Stimulated activated CD4-positive, alpha-beta T cell treated with anti-CD3 and anti-CD28 coated beads, Interleukin-4, amount 100 ng/mL, for 48 hours (primary cell): ENCODE measurements around the gene ABCB11.

Experiments used
- DNase-seq, 2 donors: peaks; one replicate each; pipeline ENCODE4 v3.0.0-alpha.2; 2020; ENCODE audit warnings: low read depth in 2 of 2

Gene ABCB11

GRCh38 chr2:168974428-168974827 lies 56.7 kb downstream of the ABCB11 start:
- DNase-seq: no peak

DNA sequence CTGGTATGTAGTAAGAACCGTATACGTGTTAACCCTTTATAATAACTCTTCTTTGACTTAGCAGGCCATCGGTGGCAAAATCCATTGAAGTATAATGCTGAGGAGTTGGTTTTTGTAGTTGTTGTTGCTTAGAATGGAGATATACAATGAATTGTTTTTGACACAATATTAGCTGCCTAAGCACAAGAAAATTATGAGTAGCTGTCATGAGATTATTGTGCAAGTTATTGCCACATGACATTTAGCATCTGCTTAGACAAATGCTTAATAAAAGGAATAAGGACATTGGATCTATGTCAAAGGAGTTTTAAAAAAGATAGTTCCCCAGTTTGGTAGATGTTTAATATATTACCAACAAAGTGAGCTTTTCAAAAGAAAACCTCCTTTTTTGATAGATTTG lies 59.9 kb downstream of the ABCB11 start:
- DNase-seq: no peak

GRCh38 chr2:168970711-168971233 lies 60.4 kb downstream of the ABCB11 start:
- no peak for DNase-seq

GRCh38 chr2:168969865-168970264 lies 61.3 kb downstream of the ABCB11 start:
- DNase-seq: no peak

- DNase-seq: no peak
Observed at GRCh38 chr2:168968342-168968741, 62.8 kb downstream of the ABCB11 start.

DNA sequence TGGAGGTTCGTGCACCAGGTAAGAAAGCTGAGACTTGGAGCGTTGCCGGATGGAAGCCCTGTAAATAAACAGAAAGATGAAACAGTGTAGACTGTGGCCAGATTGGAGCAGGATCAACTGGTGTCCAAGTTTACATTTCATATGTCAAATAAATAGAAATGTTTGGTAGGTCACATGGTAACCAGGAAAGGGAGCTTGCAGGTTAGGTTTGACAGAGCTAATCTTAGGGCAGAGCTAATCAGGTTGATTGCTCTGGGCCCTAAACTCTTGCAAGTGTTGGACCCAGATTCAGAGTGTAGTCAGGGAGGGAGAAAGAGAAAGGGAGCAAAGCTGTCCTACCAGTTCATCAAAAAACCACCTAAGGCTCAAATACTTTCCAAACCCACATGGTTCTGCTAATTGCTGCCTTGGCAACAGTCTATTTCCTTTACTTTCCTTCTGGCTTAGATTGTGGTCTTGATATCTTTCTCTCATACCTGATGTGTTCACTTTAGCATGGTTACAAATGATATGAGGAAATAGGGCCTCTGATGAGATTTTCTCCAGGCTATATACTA lies 66.8 kb downstream of the ABCB11 start:
- no peak for DNase-seq

DNA sequence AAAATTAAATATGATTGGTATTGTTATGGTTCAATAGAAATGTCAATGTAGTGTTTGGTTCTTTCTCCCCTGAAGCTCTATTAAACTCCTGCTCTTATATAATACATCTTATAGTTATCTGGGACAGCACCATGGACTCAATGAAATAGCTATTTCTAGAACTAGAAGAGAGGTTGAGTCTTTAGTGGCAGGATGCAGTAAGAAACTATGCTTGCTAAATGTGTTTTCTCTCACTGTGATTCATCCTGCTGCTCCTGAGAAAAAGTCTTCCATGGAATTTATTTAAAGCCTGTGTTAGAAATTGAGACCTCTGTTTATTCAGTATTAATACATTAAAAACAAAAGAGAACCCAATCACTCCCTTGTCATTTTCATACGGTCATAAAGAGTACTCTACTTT lies 68.5 kb downstream of the ABCB11 start:
- no peak for DNase-seq

GRCh38 chr2:168961450-168962229 lies 69.5 kb downstream of the ABCB11 start:
- DNase-seq: peak in 1 of 2 donors; percentile 12

GRCh38 chr2:168956392-168956791 lies 74.7 kb downstream of the ABCB11 start:
- DNase-seq: no peak

DNA sequence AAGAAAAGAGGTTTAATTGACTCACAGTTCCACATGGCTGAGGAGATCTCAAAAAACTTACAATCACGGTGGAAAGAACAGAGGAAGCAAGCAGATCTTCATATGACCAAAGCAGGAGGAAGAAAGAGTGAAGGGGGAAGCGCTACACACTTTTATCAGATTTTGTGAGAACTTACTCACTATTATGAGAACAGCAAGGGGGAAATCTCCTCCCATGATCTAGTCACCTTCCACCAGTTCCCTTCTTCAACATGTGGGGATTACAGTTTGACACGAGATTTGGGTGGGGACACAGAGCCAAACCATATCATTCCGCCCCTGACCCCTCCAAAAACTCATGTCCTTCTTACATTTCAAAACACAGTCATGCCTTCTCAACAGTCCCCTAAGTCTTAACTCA lies 75.8 kb downstream of the ABCB11 start:
- DNase-seq: no peak

DNA sequence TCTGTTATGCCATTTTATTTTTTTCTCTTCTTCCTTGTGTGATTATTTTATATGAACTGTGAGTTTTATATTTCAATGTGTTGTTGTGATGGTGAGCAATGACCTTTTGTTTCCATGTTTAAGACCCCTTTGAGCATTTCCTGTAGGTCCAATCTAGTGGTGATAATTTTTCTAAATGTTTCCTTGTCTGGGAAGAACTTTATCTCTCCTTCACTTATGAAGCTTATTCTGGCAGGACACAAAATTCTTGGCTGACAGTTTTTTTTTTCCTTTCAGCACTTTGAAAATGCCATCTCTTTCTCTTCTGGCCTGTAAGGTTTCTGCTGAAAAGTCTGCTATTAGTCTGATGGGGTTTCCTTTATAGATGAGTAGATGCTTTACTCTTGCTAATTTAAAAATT lies 76.9 kb downstream of the ABCB11 start:
- DNase-seq: no peak

DNA sequence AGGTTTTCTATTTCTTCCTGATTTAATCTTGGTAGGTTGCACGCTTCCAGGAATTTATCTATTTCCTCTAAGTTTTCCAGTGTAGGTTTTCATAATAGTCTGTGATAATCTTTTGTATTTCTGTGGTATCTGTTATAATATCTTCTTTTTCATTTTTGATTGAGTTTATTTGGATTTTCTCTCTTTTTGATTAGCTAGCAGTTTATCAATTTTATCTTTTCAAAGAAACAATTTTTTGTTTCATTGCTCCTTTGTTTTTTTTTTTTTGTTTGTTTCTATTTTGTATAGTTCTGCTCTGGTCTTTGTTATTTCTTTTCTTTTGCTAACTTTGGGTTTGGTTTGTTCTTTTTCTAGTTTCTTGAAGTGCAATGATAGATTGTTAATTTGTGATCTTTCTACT lies 78.7 kb downstream of the ABCB11 start:
- no peak for DNase-seq

GRCh38 chr2:168951871-168952270 lies 79.3 kb downstream of the ABCB11 start:
- no peak for DNase-seq

GRCh38 chr2:168949324-168949723 lies 81.8 kb downstream of the ABCB11 start:
- DNase-seq: no peak

GRCh38 chr2:168948621-168949212 lies 82.4 kb downstream of the ABCB11 start:
- no peak for DNase-seq

DNA sequence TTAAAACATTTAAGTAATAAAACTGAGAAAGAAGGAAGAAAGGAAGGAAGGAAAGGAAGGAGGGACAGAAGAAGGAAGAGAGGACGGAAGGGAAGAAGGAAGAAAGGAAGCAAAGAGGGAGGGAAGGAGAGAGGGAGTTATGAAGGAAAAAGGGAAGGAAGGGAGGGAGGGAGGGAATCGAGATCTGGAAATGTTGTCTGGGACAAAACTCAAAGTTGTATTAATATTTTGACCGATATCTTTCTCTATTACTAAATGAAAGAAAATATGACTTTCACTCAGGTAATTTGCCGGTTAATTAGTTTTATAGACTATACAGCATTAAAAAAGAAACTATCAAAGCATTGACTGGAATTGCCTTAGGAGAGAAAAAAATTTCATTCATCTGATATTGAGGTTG lies 85.6 kb downstream of the ABCB11 start:
- DNase-seq: no peak

- DNase-seq: no peak
Observed at GRCh38 chr2:168944065-168944464, 87.1 kb downstream of the ABCB11 start.

- no peak for DNase-seq
Observed at GRCh38 chr2:168941297-168941696, 89.8 kb downstream of the ABCB11 start.

- DNase-seq: no peak
Observed at GRCh38 chr2:168939918-168940317, 91.2 kb downstream of the ABCB11 start.

- DNase-seq: no peak
Observed at GRCh38 chr2:168939061-168939460, 92.1 kb downstream of the ABCB11 start.

DNA sequence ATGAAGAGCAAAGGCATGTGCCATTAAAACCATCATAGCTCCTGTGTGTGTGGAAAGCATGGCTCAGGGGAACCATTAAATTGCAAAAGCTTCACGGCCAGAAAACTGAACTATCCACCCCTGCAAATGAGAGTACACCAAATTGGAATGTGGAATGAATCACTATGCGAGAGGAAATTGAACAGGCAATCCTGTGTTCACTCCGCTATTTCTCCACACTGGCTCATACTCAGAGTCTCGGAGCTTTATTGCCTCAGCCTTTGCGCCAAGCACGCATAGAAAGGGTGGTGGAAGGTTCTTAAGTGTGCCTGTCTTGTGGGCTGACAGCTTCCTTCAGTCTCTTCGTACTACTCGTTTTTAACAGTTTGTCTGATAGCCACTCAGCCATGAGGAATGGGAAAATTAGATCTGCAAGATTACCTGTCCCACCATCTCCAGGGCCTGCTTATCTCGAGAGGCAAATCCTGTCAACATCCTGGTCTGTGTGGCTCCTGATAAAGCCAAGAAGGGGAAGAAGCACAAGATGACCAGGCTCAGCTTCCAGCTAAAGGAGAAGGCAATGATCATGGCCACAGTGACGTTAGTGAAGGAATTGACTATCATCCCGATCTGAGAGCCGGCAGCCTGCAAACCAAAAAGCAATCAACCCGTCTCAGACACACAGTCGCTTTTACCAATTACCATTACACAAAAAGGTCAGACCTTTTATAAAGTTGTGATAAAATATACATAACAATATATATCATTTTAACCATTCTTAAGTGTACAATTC lies 95.1 kb downstream of the ABCB11 start:
- no peak for DNase-seq

DNA sequence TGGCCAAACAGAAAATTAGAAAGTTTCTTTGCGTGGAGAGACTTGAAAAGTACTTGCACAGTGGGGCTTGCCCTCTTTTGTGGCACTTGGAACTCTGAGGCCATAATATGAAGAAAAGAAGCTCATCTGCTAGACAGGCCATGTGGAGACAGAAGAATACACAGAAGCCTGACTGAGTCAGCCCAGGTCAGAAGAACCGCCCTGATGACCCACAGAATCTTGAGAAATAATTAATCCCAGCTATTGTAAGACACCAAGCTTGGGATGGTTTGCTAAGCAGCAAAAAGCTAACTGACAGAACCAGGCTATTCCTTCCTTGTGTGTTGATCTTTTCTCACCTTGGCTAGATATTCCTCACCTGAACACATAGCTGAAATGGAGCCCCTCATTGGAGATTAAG lies 96.3 kb downstream of the ABCB11 start:
- no peak for DNase-seq
